Measurements from ENCODE around the gene CHRM1. TPM values are rescaled to one million over a fixed set of nuclear protein-coding genes. Genes with fewer than 3 reads are reported as not detected.
A peak's percentile ranks its signal among the peaks of the same experiment; 100 is the strongest.

CHRM1 gene
- total RNA-seq, 1 donor from 2014 or later: not detected

DNA sequence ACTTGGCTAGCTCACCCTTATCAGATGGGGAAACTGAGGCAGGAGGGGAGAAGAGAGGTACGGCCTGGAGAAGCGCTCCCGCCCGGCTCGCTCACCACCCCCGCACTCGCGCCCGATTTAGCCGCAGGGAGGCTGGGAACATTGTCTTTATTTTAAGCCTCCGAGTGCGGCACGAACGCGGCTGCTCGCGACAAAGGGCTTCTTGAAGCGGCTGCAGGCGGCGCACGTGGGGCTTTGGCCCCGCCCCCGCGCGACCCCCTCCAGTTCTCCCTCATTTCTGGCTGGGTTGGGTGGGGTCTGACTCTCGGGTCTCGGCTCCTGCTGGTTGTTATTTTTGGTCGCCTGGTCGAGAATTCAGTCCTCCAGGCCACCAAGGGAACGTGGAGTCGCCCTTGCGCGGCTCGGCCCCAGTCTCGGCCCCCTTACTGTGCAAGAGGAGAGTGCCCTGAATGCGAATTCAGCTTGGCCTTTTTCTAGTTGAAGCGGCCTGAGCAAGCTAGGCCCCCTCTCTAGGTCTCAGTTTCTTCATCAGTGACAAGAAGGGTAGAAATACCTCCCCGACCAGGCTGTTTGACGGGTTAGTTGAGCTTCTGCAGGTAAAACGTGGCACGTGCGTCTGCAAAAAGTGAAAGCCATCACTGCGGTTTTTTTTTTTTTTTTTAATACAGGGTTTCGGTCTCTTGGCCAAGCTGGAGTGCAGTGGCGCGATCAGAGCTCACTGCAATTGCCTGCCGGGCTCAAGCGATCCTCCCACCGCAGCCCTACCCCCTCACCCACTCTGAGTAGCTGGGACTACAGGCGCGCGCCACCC lies 2.6 kb upstream of the CHRM1 start:
- no peak for DNase-seq (ENCODE audit: low read depth)
- no peaks in the 10 kb centered on the region for H3K79me2 ChIP-seq (ENCODE audit: insufficient read depth, low read length)
- Mint-ChIP-seq H3K27ac (ENCODE audit: unreplicated experiment) (no peak overlapping the region), H3K36me3 (ENCODE audit: low read depth, unreplicated experiment) (no peaks in the 10 kb centered on the region), H3K4me1 (ENCODE audit: low read depth, unreplicated experiment) (peaks cover 4% of the 10 kb centered on the region), H3K9me3 (ENCODE audit: unreplicated experiment) (no peaks in the 10 kb centered on the region), H3K4me3 (ENCODE audit: unreplicated experiment) (no peak overlapping the region), H3K27me3 (ENCODE audit: low read depth, unreplicated experiment) (peaks cover 72% of the 10 kb centered on the region)
- H3K9me3 ChIP-seq (ENCODE audit: insufficient read depth, low read depth, low read length): no peaks in the 10 kb centered on the region
- no peaks in the 10 kb centered on the region for H3K36me3 ChIP-seq (ENCODE audit: insufficient read depth, low read length)
- no peak overlapping the region for H3K9ac ChIP-seq (ENCODE audit: low read length)
- no peaks in the 10 kb centered on the region for H4K20me1 ChIP-seq (ENCODE audit: insufficient read depth, low read length)
- H2AFZ ChIP-seq (ENCODE audit: low read depth, low read length): peak overlapping the region; percentile 26
- peaks cover 66% of the 10 kb centered on the region for H3K27me3 ChIP-seq (ENCODE audit: insufficient read depth, low read length)
- no peak for FAIRE-seq
- H3K4me3 ChIP-seq (ENCODE audit: insufficient read depth, low read depth, low read length): peak overlapping the region; percentile 17
- H3K27ac ChIP-seq (ENCODE audit: low read depth, low read length): no peak overlapping the region
- peaks cover 14% of the 10 kb centered on the region for H3K4me1 ChIP-seq (ENCODE audit: insufficient read depth, low read length)
- H3K4me2 ChIP-seq (ENCODE audit: low read length): peak overlapping the region; percentile 73
- no peak for TF ChIP-seq CTCF (IDR thresholded peaks at IDR 0.05; ENCODE audit: insufficient read depth, low read depth, low read length)
- peak; percentile 74 for TF ChIP-seq EZH2 (IDR thresholded peaks at IDR 0.05; ENCODE audit: insufficient read depth, low read length)

- Histone ChIP-seq H3K36me3 (ENCODE audit: insufficient read depth, low read length) (no peaks in the 10 kb centered on the region), H3K9me3 (ENCODE audit: insufficient read depth, low read depth, low read length) (no peaks in the 10 kb centered on the region), H3K27me3 (ENCODE audit: insufficient read depth, low read length) (peaks cover 59% of the 10 kb centered on the region), H3K4me1 (ENCODE audit: insufficient read depth, low read length) (peaks cover 14% of the 10 kb centered on the region), H3K4me3 (ENCODE audit: insufficient read depth, low read depth, low read length) (no peak overlapping the region), H3K27ac (ENCODE audit: low read depth, low read length) (no peak overlapping the region), H3K4me2 (ENCODE audit: low read length) (peak overlapping the region; percentile 8), H3K79me2 (ENCODE audit: insufficient read depth, low read length) (no peaks in the 10 kb centered on the region), H2AFZ (ENCODE audit: low read depth, low read length) (no peak overlapping the region), H4K20me1 (ENCODE audit: insufficient read depth, low read length) (no peaks in the 10 kb centered on the region), H3K9ac (ENCODE audit: low read length) (no peak overlapping the region)
- no peak for FAIRE-seq
- H3K4me3 Mint-ChIP-seq (ENCODE audit: unreplicated experiment): no peak overlapping the region
- no peak for TF ChIP-seq EZH2 (IDR thresholded peaks at IDR 0.05; ENCODE audit: insufficient read depth, low read length)
- no peak for TF ChIP-seq CTCF (IDR thresholded peaks at IDR 0.05; ENCODE audit: insufficient read depth, low read depth, low read length)
- H3K36me3 Mint-ChIP-seq (ENCODE audit: low read depth, unreplicated experiment): no peaks in the 10 kb centered on the region
- peak overlapping the region; percentile 29 for H3K27ac Mint-ChIP-seq (ENCODE audit: unreplicated experiment)
- H3K9me3 Mint-ChIP-seq (ENCODE audit: unreplicated experiment): no peaks in the 10 kb centered on the region
- H3K4me1 Mint-ChIP-seq (ENCODE audit: low read depth, unreplicated experiment): peaks cover 4% of the 10 kb centered on the region
- H3K27me3 Mint-ChIP-seq (ENCODE audit: low read depth, unreplicated experiment): peaks cover 71% of the 10 kb centered on the region
- DNase-seq (ENCODE audit: low read depth): no peak
Observed at GRCh38 chr11:62922653-62923431, 1.7 kb upstream of the CHRM1 start.
